ENCODE data around the gene CRYZL1. TPM values are rescaled to one million over a fixed set of nuclear protein-coding genes. Genes with fewer than 3 reads are reported as not detected.

The CRYZL1 gene
- total and polyA plus RNA-seq, 7 experiments from 2014 or later: 33.0 to 75.5 (median 40.4) TPM

DNA sequence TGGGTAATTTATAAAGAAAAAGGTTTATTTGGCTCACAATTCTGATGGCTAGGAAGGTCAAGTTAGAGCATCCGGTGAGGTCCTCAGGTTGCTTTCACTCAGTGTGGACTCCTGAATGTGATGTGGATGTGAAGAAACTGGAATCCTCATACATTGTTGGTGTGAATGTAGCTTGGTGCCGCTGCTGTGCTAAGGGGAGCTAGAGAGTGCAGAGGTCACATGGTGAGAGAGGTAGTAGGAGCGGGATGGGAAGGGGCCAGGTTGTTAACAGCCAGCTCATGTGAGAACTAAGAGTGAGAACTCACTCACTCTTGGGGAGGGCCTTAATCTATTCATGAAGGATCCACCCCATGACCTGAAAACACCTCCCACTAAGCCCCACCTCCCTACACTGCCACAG lies 22.6 kb upstream of the CRYZL1 start:
- Mint-ChIP-seq H3K9me3 (peaks cover 0 to 5% (median 2%) of the 10 kb centered on the region in 11 donors), H3K4me1 (peaks cover 0 to 9% (median 0%) of the 10 kb centered on the region in 7 donors), H3K27ac (no peak overlapping the region), H3K36me3 (peaks cover 0 to 5% (median 0%) of the 10 kb centered on the region in 5 donors), H3K4me3 (no peak overlapping the region), H3K27me3 (peaks cover 0 to 1% (median 0%) of the 10 kb centered on the region in 5 donors)
- Histone ChIP-seq H3K27ac (ENCODE audit: low read depth, low read length) (no peak overlapping the region), H3K4me3 (ENCODE audit: low read length) (no peak overlapping the region), H3K36me3 (ENCODE audit: control insufficient read depth in 2 of 3, insufficient read depth in 3 of 3, low read length in 3 of 3) (no peaks in the 10 kb centered on the region), H3K4me1 (ENCODE audit: control insufficient read depth in 2 of 2, insufficient read depth in 2 of 2, low read length in 2 of 2) (no peaks in the 10 kb centered on the region), H3K27me3 (ENCODE audit: control insufficient read depth in 2 of 2, insufficient read depth in 2 of 2, low read length in 2 of 2) (peaks cover 0 to 2% of the 10 kb centered on the region in 2 donors), H3K9me3 (ENCODE audit: control insufficient read depth in 2 of 3, low read length in 3 of 3) (no peaks in the 10 kb centered on the region)
- CTCF ChIA-PET: no interaction called here
- DNase-seq (no peak), ATAC-seq (no peak)
- POLR2A ChIA-PET: no interaction called here
- intact Hi-C loops (cut with micrococcal nuclease): no loop called here

DNA sequence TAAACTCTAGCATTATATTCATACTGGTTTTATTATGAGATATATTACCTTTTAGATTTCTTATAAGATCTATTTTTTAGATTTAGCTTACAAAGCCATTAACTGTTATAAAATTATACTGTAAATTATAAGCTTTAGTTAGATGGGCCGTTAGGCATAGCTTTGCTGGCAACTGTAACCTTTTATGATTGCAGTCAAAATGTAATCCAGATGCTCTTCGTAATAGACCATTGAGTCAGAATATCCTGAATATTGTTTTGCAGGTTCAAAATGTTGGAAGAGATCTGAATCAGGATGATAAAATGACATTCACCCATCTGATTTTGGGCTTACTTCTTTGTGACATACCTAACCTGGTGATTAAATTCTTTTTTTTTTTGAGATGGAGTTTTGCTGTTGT lies 21.7 kb upstream of the CRYZL1 start:
- no peak for DNase-seq
- peaks cover 0 to 7% (median 0%) of the 10 kb centered on the region in 7 donors for H3K4me1 Mint-ChIP-seq
- POLR2A ChIA-PET: no interaction called here
- no peak overlapping the region for H3K4me3 Mint-ChIP-seq
- peaks cover 0 to 6% (median 5%) of the 10 kb centered on the region in 5 donors for H3K27me3 Mint-ChIP-seq
- H3K27ac Mint-ChIP-seq: no peak overlapping the region
- no peak for ATAC-seq
- Histone ChIP-seq H3K4me3 (ENCODE audit: low read length) (no peak overlapping the region), H3K9me3 (ENCODE audit: control insufficient read depth in 2 of 3, low read length in 3 of 3) (no peaks in the 10 kb centered on the region), H3K36me3 (ENCODE audit: control insufficient read depth in 2 of 3, insufficient read depth in 3 of 3, low read length in 3 of 3) (no peaks in the 10 kb centered on the region), H3K4me1 (ENCODE audit: control insufficient read depth in 2 of 2, insufficient read depth in 2 of 2, low read length in 2 of 2) (no peaks in the 10 kb centered on the region), H3K27me3 (ENCODE audit: control insufficient read depth in 2 of 2, insufficient read depth in 2 of 2, low read length in 2 of 2) (peaks cover 0 to 2% of the 10 kb centered on the region in 2 donors), H3K27ac (ENCODE audit: low read depth, low read length) (no peak overlapping the region)
- H3K9me3 Mint-ChIP-seq: peaks cover 0 to 5% (median 2%) of the 10 kb centered on the region in 11 donors
- H3K36me3 Mint-ChIP-seq: peaks cover 0 to 5% (median 0%) of the 10 kb centered on the region in 5 donors
- CTCF ChIA-PET: no interaction called here
- intact Hi-C loops (cut with micrococcal nuclease): no loop called here

DNA sequence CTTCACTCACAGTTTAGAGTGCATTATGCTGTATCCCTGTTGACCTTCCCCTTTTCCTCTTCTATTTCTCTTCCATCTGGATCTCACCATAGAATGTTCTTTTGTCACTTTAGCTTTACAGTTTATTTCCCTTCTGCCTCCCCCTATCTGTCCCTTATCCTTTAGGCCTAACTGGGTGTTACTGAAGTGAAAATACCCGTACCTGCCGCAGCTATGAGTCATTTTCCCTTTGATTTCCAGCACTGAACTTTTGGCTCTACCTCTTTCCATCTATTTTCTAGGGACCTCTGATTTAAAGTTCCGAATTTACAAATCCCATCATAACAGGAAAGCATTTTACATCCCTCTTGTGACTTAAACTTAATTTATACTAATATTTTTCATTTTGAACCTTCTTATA lies 20.5 kb upstream of the CRYZL1 start:
- H3K36me3 ChIP-seq (ENCODE audit: control insufficient read depth in 2 of 3, insufficient read depth in 3 of 3, low read length in 3 of 3): no peaks in the 10 kb centered on the region
- peaks cover 0 to 1% of the 10 kb centered on the region in 2 donors for H3K27me3 ChIP-seq (ENCODE audit: control insufficient read depth in 2 of 2, insufficient read depth in 2 of 2, low read length in 2 of 2)
- H3K4me1 ChIP-seq (ENCODE audit: control insufficient read depth in 2 of 2, insufficient read depth in 2 of 2, low read length in 2 of 2): no peaks in the 10 kb centered on the region
- POLR2A ChIA-PET: no interaction called here
- Mint-ChIP-seq H3K36me3 (peaks cover 0 to 5% (median 0%) of the 10 kb centered on the region in 5 donors), H3K4me1 (no peaks in the 10 kb centered on the region), H3K4me3 (no peak overlapping the region), H3K27me3 (peaks cover 0 to 10% (median 5%) of the 10 kb centered on the region in 5 donors), H3K27ac (no peak overlapping the region), H3K9me3 (peaks cover 0 to 5% (median 2%) of the 10 kb centered on the region in 11 donors)
- ATAC-seq: no peak
- DNase-seq: no peak
- intact Hi-C loops (cut with micrococcal nuclease): loop anchor here in 1 of 2 donors (1.0 kb wide), 1 partner anchor 49 kb away; no protein-coding TSS in a partner anchor
- H3K27ac ChIP-seq (ENCODE audit: low read depth, low read length): no peak overlapping the region
- no peak overlapping the region for H3K4me3 ChIP-seq (ENCODE audit: low read length)
- CTCF ChIA-PET: no interaction called here
- H3K9me3 ChIP-seq (ENCODE audit: control insufficient read depth in 2 of 3, low read length in 3 of 3): no peaks in the 10 kb centered on the region

DNA sequence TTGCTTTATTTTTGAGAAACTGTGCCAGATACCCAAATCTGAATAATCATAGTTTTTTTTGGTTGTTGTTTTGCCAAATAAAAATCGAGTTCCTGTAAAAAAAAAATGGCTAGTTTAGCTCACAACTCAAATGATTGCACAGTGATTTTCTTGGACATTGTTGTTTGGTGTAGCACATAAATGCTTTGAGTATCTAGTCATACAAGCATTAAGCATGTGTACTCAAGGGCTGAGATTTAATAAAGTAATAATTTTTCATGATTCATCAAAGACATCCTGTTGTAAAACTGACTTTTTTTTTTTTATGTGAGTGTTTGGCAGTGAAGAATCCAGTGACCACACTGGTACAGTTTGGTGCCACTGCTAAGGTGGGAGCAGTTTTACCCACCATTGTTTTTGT lies 19.6 kb upstream of the CRYZL1 start:
- DNase-seq (no peak), ATAC-seq (no peak)
- ChIA-PET CTCF (no interaction called here), POLR2A (no interaction called here)
- Histone ChIP-seq H3K9me3 (ENCODE audit: control insufficient read depth in 2 of 3, low read length in 3 of 3) (no peaks in the 10 kb centered on the region), H3K4me3 (ENCODE audit: low read length) (no peak overlapping the region), H3K27me3 (ENCODE audit: control insufficient read depth in 2 of 2, insufficient read depth in 2 of 2, low read length in 2 of 2) (no peaks in the 10 kb centered on the region), H3K27ac (ENCODE audit: low read depth, low read length) (no peak overlapping the region), H3K36me3 (ENCODE audit: control insufficient read depth in 2 of 3, insufficient read depth in 3 of 3, low read length in 3 of 3) (no peaks in the 10 kb centered on the region), H3K4me1 (ENCODE audit: control insufficient read depth in 2 of 2, insufficient read depth in 2 of 2, low read length in 2 of 2) (no peaks in the 10 kb centered on the region)
- no peak overlapping the region for H3K4me3 Mint-ChIP-seq
- H3K36me3 Mint-ChIP-seq: peaks cover 0 to 5% (median 0%) of the 10 kb centered on the region in 5 donors
- no peak overlapping the region for H3K27ac Mint-ChIP-seq
- no peaks in the 10 kb centered on the region for H3K4me1 Mint-ChIP-seq
- intact Hi-C loops (cut with micrococcal nuclease): no loop called here
- H3K9me3 Mint-ChIP-seq: peaks cover 0 to 5% (median 2%) of the 10 kb centered on the region in 11 donors
- peaks cover 0 to 11% (median 5%) of the 10 kb centered on the region in 5 donors for H3K27me3 Mint-ChIP-seq

DNA sequence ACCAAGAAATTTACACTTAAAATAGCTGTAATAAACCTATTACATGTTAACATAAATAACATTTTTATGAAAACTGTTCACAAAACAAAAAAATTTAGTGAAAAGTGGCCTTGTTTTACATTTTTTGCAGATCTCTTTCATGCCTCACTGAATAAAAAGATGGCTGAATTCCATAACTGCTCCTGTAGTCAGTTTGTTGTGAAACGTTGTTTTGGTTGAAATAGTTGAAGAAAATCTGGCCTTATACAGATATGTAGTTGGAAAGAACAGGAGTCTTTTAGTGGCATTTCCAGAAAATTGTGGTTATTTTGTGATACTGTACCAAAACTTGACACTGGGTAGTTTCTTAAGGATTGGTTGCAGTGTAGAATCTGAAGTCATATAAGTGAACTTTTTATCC lies 18.9 kb upstream of the CRYZL1 start:
- CTCF ChIA-PET: no interaction called here
- intact Hi-C loops (cut with micrococcal nuclease): no loop called here
- H3K4me3 Mint-ChIP-seq: no peak overlapping the region

DNA sequence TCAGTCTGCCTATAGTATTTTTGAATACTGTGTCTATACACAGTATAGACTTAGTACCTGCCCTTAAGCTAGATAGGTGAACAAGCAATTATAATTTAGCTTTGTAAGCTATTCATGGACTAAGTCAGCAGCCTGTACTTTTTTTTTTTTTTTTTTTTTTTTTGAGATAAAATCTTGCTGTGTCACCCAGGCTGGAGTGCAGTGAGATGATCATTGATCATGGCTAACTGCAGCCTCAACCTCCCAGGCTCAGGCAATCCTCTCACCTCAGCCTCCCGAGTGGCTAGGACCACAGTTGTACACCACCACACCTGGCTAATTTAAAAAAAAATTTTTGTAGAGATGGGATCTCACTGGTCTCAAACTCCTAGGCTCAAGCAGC lies 18.0 kb upstream of the CRYZL1 start:
- Histone ChIP-seq H3K36me3 (ENCODE audit: control insufficient read depth in 2 of 3, insufficient read depth in 3 of 3, low read length in 3 of 3) (no peaks in the 10 kb centered on the region), H3K4me3 (ENCODE audit: low read length) (no peak overlapping the region), H3K27ac (ENCODE audit: low read depth, low read length) (no peak overlapping the region), H3K4me1 (ENCODE audit: control insufficient read depth in 2 of 2, insufficient read depth in 2 of 2, low read length in 2 of 2) (no peaks in the 10 kb centered on the region), H3K9me3 (ENCODE audit: control insufficient read depth in 2 of 3, low read length in 3 of 3) (no peaks in the 10 kb centered on the region), H3K27me3 (ENCODE audit: control insufficient read depth in 2 of 2, insufficient read depth in 2 of 2, low read length in 2 of 2) (no peaks in the 10 kb centered on the region)
- DNase-seq (no peak), ATAC-seq (no peak)
- Mint-ChIP-seq H3K4me3 (no peak overlapping the region), H3K36me3 (peaks cover 0 to 5% (median 0%) of the 10 kb centered on the region in 5 donors), H3K9me3 (peaks cover 0 to 5% (median 2%) of the 10 kb centered on the region in 11 donors), H3K4me1 (peaks cover 0 to 4% (median 0%) of the 10 kb centered on the region in 7 donors), H3K27me3 (peaks cover 0 to 11% (median 6%) of the 10 kb centered on the region in 5 donors), H3K27ac (no peak overlapping the region)
- intact Hi-C loops (cut with micrococcal nuclease): no loop called here
- ChIA-PET CTCF (no interaction called here), POLR2A (no interaction called here)

More for the DNA sequence above, 18.9 kb upstream of the CRYZL1 start:
- Histone ChIP-seq H3K9me3 (ENCODE audit: control insufficient read depth in 2 of 3, low read length in 3 of 3) (no peaks in the 10 kb centered on the region), H3K4me3 (ENCODE audit: low read length) (no peak overlapping the region), H3K4me1 (ENCODE audit: control insufficient read depth in 2 of 2, insufficient read depth in 2 of 2, low read length in 2 of 2) (no peaks in the 10 kb centered on the region), H3K27ac (ENCODE audit: low read depth, low read length) (no peak overlapping the region), H3K36me3 (ENCODE audit: control insufficient read depth in 2 of 3, insufficient read depth in 3 of 3, low read length in 3 of 3) (no peaks in the 10 kb centered on the region), H3K27me3 (ENCODE audit: control insufficient read depth in 2 of 2, insufficient read depth in 2 of 2, low read length in 2 of 2) (no peaks in the 10 kb centered on the region)
- Mint-ChIP-seq H3K4me1 (peaks cover 0 to 1% (median 0%) of the 10 kb centered on the region in 7 donors), H3K36me3 (peaks cover 0 to 5% (median 0%) of the 10 kb centered on the region in 5 donors), H3K9me3 (peaks cover 0 to 5% (median 2%) of the 10 kb centered on the region in 11 donors), H3K27me3 (peaks cover 0 to 11% (median 6%) of the 10 kb centered on the region in 5 donors), H3K27ac (no peak overlapping the region)
- no peak for DNase-seq
- POLR2A ChIA-PET: no interaction called here
- no peak for ATAC-seq

DNA sequence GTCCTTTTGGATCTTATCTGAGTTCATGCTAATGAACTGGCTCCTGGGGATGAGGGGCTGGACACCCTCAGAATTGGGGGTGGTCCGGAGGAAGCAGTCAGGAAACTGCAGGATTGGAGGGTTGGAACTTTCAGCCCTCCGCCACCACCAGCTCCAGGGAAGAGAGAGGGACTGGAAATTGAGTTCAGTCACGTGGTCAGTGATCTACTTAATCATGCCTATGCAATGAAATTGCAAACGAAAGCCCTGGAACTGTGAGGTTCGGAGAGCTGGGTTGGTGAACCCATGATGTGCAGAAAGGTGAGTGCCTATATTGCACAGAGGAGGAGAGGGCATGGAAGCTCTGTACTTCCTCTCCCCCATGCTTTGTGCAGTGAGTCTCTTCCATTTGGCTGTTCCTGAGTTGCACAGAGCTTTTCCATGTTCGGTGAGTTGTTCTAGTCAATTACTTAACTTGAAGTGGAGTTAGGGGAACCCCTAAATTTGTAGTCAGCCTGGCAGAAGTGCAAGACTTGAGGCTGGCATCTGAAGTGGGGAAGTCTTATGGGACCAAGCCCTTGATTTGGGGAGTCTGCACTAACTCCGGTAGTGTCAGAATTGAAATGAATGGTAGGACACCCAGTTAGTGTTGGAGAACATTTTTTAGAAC lies 17.5 kb upstream of the CRYZL1 start:
- H3K9me3 ChIP-seq (ENCODE audit: control insufficient read depth in 2 of 3, low read length in 3 of 3): no peaks in the 10 kb centered on the region
- no peak overlapping the region for H3K4me3 Mint-ChIP-seq
- no peak overlapping the region for H3K4me3 ChIP-seq (ENCODE audit: low read length)
- ATAC-seq (no peak), DNase-seq (no peak)
- H3K36me3 Mint-ChIP-seq: peaks cover 0 to 5% (median 0%) of the 10 kb centered on the region in 5 donors
- peaks cover 0 to 11% (median 6%) of the 10 kb centered on the region in 5 donors for H3K27me3 Mint-ChIP-seq
- H3K36me3 ChIP-seq (ENCODE audit: control insufficient read depth in 2 of 3, insufficient read depth in 3 of 3, low read length in 3 of 3): no peaks in the 10 kb centered on the region
- H3K27ac ChIP-seq (ENCODE audit: low read depth, low read length): no peak overlapping the region
- H3K4me1 Mint-ChIP-seq: peaks cover 0 to 4% (median 0%) of the 10 kb centered on the region in 7 donors
- H3K27me3 ChIP-seq (ENCODE audit: control insufficient read depth in 2 of 2, insufficient read depth in 2 of 2, low read length in 2 of 2): no peaks in the 10 kb centered on the region
- POLR2A ChIA-PET: no interaction called here
- CTCF ChIA-PET: no interaction called here
- H3K4me1 ChIP-seq (ENCODE audit: control insufficient read depth in 2 of 2, insufficient read depth in 2 of 2, low read length in 2 of 2): no peaks in the 10 kb centered on the region
- peaks cover 0 to 5% (median 2%) of the 10 kb centered on the region in 11 donors for H3K9me3 Mint-ChIP-seq
- peak overlapping the region in 1 of 9 donors; percentile 20 for H3K27ac Mint-ChIP-seq
- intact Hi-C loops (cut with micrococcal nuclease): no loop called here

Measured in naive thymus-derived CD4-positive, alpha-beta T cell (primary cell).